H9 (cell line): Measurements from ENCODE around the gene SGTB. TPM values are rescaled to one million over a fixed set of nuclear protein-coding genes. Genes with fewer than 3 reads are reported as not detected.

Experiments
- DNase-seq: peaks from one replicate; pipeline ENCODE4 v3.0.0-alpha.2; 2017
- H2AFZ ChIP-seq: one replicate; pipeline ENCODE4 v1.6.1; 2013; ENCODE audit warnings: mild to moderate bottlenecking, low read length, control low read depth, moderate library complexity
- H2AK5ac ChIP-seq: 2 replicates; pipeline ENCODE4 v1.6.1; 2013; ENCODE audit warnings: low read length, control low read depth, mixed read lengths; ENCODE audit not compliant: insufficient read length
- H2BK120ac ChIP-seq: one replicate; pipeline ENCODE4 v1.6.1; 2013; ENCODE audit warnings: low read depth, mild to moderate bottlenecking, low read length, control low read depth, inconsistent platforms; ENCODE audit not compliant: poor library complexity, severe bottlenecking
- H2BK12ac ChIP-seq: 2 replicates; pipeline ENCODE4 v1.6.1; 2013; ENCODE audit warnings: low read length, control low read depth, mixed read lengths, low read depth; ENCODE audit not compliant: insufficient read length
- H2BK15ac ChIP-seq: 2 replicates; pipeline ENCODE4 v1.6.1; 2013; ENCODE audit warnings: low read depth, low read length, control low read depth
- H2BK20ac ChIP-seq: one replicate; pipeline ENCODE4 v1.6.1; 2013; ENCODE audit warnings: low read depth, mild to moderate bottlenecking, low read length, control low read depth, inconsistent platforms; ENCODE audit not compliant: poor library complexity, severe bottlenecking
- H2BK5ac ChIP-seq: 2 replicates; pipeline ENCODE4 v1.6.1; 2013; ENCODE audit warnings: low read length, control low read depth, mixed read lengths; ENCODE audit not compliant: insufficient read length
- H3K14ac ChIP-seq: 2 replicates; pipeline ENCODE4 v1.6.1; 2013; ENCODE audit warnings: low read length, control low read depth; ENCODE audit not compliant: insufficient read depth
- H3K18ac ChIP-seq: 2 replicates; pipeline ENCODE4 v1.6.1; 2013; ENCODE audit warnings: low read depth, mild to moderate bottlenecking, mixed read lengths, low read length, control low read depth; ENCODE audit not compliant: insufficient read length
- H3K23ac ChIP-seq: 2 replicates; pipeline ENCODE4 v1.6.1; 2013; ENCODE audit warnings: low read length, control low read depth, mixed read lengths, low read depth; ENCODE audit not compliant: insufficient read length
- H3K23me2 ChIP-seq: 2 replicates; pipeline ENCODE4 v1.6.1; 2013; ENCODE audit warnings: low read depth, mild to moderate bottlenecking, mixed read lengths, low read length, control low read depth; ENCODE audit not compliant: insufficient read length, poor library complexity, severe bottlenecking
- H3K27ac ChIP-seq: 2 replicates; pipeline ENCODE4 v1.5.1; 2013; ENCODE audit warnings: low read length, control low read depth, mixed read lengths, low read depth; ENCODE audit not compliant: insufficient read length
- H3K27me3 ChIP-seq: 2 replicates; pipeline ENCODE4 v1.6.1; 2013; ENCODE audit warnings: low read length, control low read depth, inconsistent platforms; ENCODE audit not compliant: insufficient read depth
- H3K4ac ChIP-seq: 2 replicates; pipeline ENCODE4 v1.6.1; 2013; ENCODE audit warnings: low read depth, mild to moderate bottlenecking, control low read depth, inconsistent platforms, low read length, moderate library complexity
- H3K4me1 ChIP-seq: 2 replicates; pipeline ENCODE4 v1.6.1; 2013; ENCODE audit warnings: low read length, control low read depth, inconsistent platforms; ENCODE audit not compliant: insufficient read depth
- H3K4me2 ChIP-seq: 2 replicates; pipeline ENCODE4 v1.6.1; 2013; ENCODE audit warnings: low read length, control low read depth, mixed read lengths; ENCODE audit not compliant: insufficient read length, insufficient read depth
- H3K56ac ChIP-seq: 2 replicates; pipeline ENCODE4 v1.6.1; 2013; ENCODE audit warnings: low read depth, mild to moderate bottlenecking, mixed read lengths, low read length, control low read depth; ENCODE audit not compliant: insufficient read length
- H3K79me1 ChIP-seq: 2 replicates; pipeline ENCODE4 v1.6.1; 2013; ENCODE audit warnings: low read depth, mild to moderate bottlenecking, moderate library complexity, low read length, control low read depth, inconsistent platforms; ENCODE audit not compliant: insufficient read depth, poor library complexity, severe bottlenecking
- H3K79me2 ChIP-seq: 2 replicates; pipeline ENCODE4 v1.6.1; 2013; ENCODE audit warnings: low read length, control low read depth, inconsistent platforms; ENCODE audit not compliant: insufficient read depth
- H3K9ac ChIP-seq: 2 replicates; pipeline ENCODE4 v1.6.1; 2013; ENCODE audit warnings: low read length, control low read depth, mixed read lengths; ENCODE audit not compliant: insufficient read length; ENCODE audit errors: extremely low read depth
- H3K9me3 ChIP-seq: one replicate; pipeline ENCODE4 v1.6.1; 2013; ENCODE audit warnings: low read depth, low read length, inconsistent platforms; ENCODE audit not compliant: control insufficient read depth
- H3T11ph ChIP-seq: one replicate; pipeline ENCODE4 v1.6.1; 2013; ENCODE audit warnings: mild to moderate bottlenecking, low read length, control low read depth, inconsistent platforms
- H4K20me1 ChIP-seq: one replicate; pipeline ENCODE4 v1.6.1; 2013; ENCODE audit not compliant: control insufficient read depth, insufficient read length, insufficient read depth
- H4K5ac ChIP-seq: 2 replicates; pipeline ENCODE4 v1.6.1; 2013; ENCODE audit warnings: low read depth, mild to moderate bottlenecking, mixed read lengths, low read length, control low read depth; ENCODE audit not compliant: insufficient read length
- H4K8ac ChIP-seq: replicated peaks from 2 replicates; pipeline ENCODE4 v1.6.1; 2013; ENCODE audit warnings: low read length, control low read depth, mixed read lengths, low read depth; ENCODE audit not compliant: insufficient read length
- H4K91ac ChIP-seq: 2 replicates; pipeline ENCODE4 v1.6.1; 2013; ENCODE audit warnings: low read depth, mild to moderate bottlenecking, moderate library complexity, mixed read lengths, low read length, control low read depth; ENCODE audit not compliant: insufficient read length
- H3K27ac Mint-ChIP-seq, 3 experiments: 2 replicates in 2 of 3; 3 replicates in 1 of 3; pipeline ENCODE4 v1.8.0; 2020 to 2021; ENCODE audit warnings: mixed read lengths in 3 of 3, mild to moderate bottlenecking in 1 of 3, moderate library complexity in 1 of 3
- H3K27me3 Mint-ChIP-seq: 2 replicates; pipeline ENCODE4 v1.8.0; 2021; ENCODE audit warnings: low read depth, mild to moderate bottlenecking, moderate library complexity, mixed read lengths
- H3K36me3 Mint-ChIP-seq, 3 experiments: 2 replicates in 2 of 3; 3 replicates in 1 of 3; pipeline ENCODE4 v1.8.0; 2020 to 2021; ENCODE audit warnings: low read depth in 3 of 3, mixed read lengths in 3 of 3; ENCODE audit not compliant: insufficient read depth in 1 of 3
- H3K4me1 Mint-ChIP-seq, 2 experiments: 2 replicates each; pipeline ENCODE4 v1.8.0; 2020; ENCODE audit warnings: mixed read lengths in 2 of 2
- H3K4me3 Mint-ChIP-seq, 2 experiments: 2 replicates in 1 of 2; 3 replicates in 1 of 2; pipeline ENCODE4 v1.8.0; 2020 to 2021; ENCODE audit warnings: mild to moderate bottlenecking in 2 of 2, mixed read lengths in 2 of 2, moderate library complexity in 1 of 2
- H3K9me3 Mint-ChIP-seq, 2 experiments: 2 replicates in 1 of 2; 3 replicates in 1 of 2; pipeline ENCODE4 v1.8.0; 2020; ENCODE audit warnings: mild to moderate bottlenecking in 2 of 2, mixed read lengths in 2 of 2, moderate library complexity in 1 of 2
- CTCF ChIP-seq: fragments of 200-600 bp; sonication (generic); conservative IDR thresholded peaks from 3 replicates; pipeline ENCODE4 v1.8.0; 2021; ENCODE audit warnings: antibody characterized with exemption, mild to moderate bottlenecking
- WGBS: extraction: QIAGEN DNeasy Blood & Tissue Kit; methylation state at CpG from one replicate; pipeline ENCODE4 v1.1.7; 2013; ENCODE audit warnings: missing lambda C conversion rate, low lambda C conversion rate, mixed read lengths; ENCODE audit not compliant: insufficient read length; ENCODE audit errors: extremely low coverage; 5-methylcytosine and 5-hydroxymethylcytosine counted together
- total RNA-seq: library from RNA; stranded (reverse); gene quantifications from 2 replicates; pipeline ENCODE4 v1.2.1, GENCODE V29; 2021

SGTB gene
- total RNA-seq, 1 experiment from 2014 or later: 18.7 TPM

- no peaks in the 10 kb centered on the region for H3K27me3 ChIP-seq
- no peaks in the 10 kb centered on the region for H3K23me2 ChIP-seq
- Mint-ChIP-seq H3K9me3 (no peaks in the 10 kb centered on the region), H3K4me1 (peaks cover 11 to 12% of the 10 kb centered on the region in 2 experiments), H3K36me3 (peaks cover 0 to 9% (median 6%) of the 10 kb centered on the region in 3 experiments; a peak in 5 of 7 replicates), H3K27ac (no peak overlapping the region; a peak in 3 of 7 replicates), H3K27me3 (no peaks in the 10 kb centered on the region), H3K4me3 (peak overlapping the region; percentile 95)
- WGBS: no CpG with 5 or more reads among the region's 6 CpGs
- no peaks in the 10 kb centered on the region for H3K79me1 ChIP-seq
- no peak overlapping the region for H2BK15ac ChIP-seq
- no peak overlapping the region for H4K8ac ChIP-seq
- no peak for DNase-seq
- no peak overlapping the region for H4K91ac ChIP-seq
- no peak overlapping the region for H2BK5ac ChIP-seq
- no peak overlapping the region for H4K5ac ChIP-seq
- H3K27ac ChIP-seq: no peak overlapping the region
- H3K79me2 ChIP-seq: peaks cover 8% of the 10 kb centered on the region; the same call in 1 of the 2 replicates
- peak overlapping the region; percentile 34 for H3K9ac ChIP-seq
- H2BK20ac ChIP-seq: no peak overlapping the region
- no peak overlapping the region for H3K14ac ChIP-seq
- H4K20me1 ChIP-seq: no peaks in the 10 kb centered on the region
- H3K4me1 ChIP-seq: no peaks in the 10 kb centered on the region
- no peaks in the 10 kb centered on the region for H3K9me3 ChIP-seq
- no peak overlapping the region for H3K18ac ChIP-seq
- no peak overlapping the region for H2AK5ac ChIP-seq
- H3K23ac ChIP-seq: no peak overlapping the region
- no peak overlapping the region for H3K56ac ChIP-seq
- no peak for TF ChIP-seq CTCF
- H2AFZ ChIP-seq: no peak overlapping the region
- peak overlapping the region; percentile 99 for H3K4me2 ChIP-seq
- H2BK12ac ChIP-seq: no peak overlapping the region
- H2BK120ac ChIP-seq: no peak overlapping the region
- no peak overlapping the region for H3K4ac ChIP-seq
- no peak overlapping the region for H3T11ph ChIP-seq
Observed at GRCh38 chr5:65625743-65626142, 96.2 kb downstream of the SGTB start.
